ENCODE data around the gene DCAF7. TPM values are rescaled to one million over a fixed set of nuclear protein-coding genes. Genes with fewer than 3 reads are reported as not detected.

The DCAF7 gene
- total and polyA plus RNA-seq, 2 of the 4 experiments (the other 2 are of a cell fraction) = 40.9 to 52.8 TPM

GRCh38 chr17:63503341-63503705, 47.0 kb upstream of the DCAF7 start:
- no peak overlapping the region for H3K18ac ChIP-seq (ENCODE audit: low read depth, low read length)
- no peak overlapping the region for H3K14ac ChIP-seq (replicated peaks; ENCODE audit: low read depth, low read length)
- H4K5ac ChIP-seq (ENCODE audit: low read depth, low read length) = no peak overlapping the region
- dilution Hi-C loops (cut with HindIII; ENCODE audit: low sequenced_read_pairs, unreplicated experiment) (no loop called here), in situ Hi-C loops (cut with MboI; ENCODE audit: low sequenced_read_pairs) (no loop called here), intact Hi-C loops (cut with micrococcal nuclease) (no loop called here)
- H2BK5ac ChIP-seq (ENCODE audit: low read depth, low read length, poor library complexity, severe bottlenecking) = no peak overlapping the region
- H3K23ac ChIP-seq (ENCODE audit: low read depth, low read length) = no peak overlapping the region
- H4K20me1 ChIP-seq (ENCODE audit: insufficient read depth, low read length) = no peaks in the 10 kb centered on the region
- H4K8ac ChIP-seq (ENCODE audit: low read depth in 2 of 2, low read length in 2 of 2) = no peak overlapping the region
- ATAC-seq (ENCODE audit: low read depth) (no peak), DNase-seq (no peak)
- H2AK9ac ChIP-seq (replicated peaks; ENCODE audit: low read depth, low read length, poor library complexity) = no peak overlapping the region
- H2BK20ac ChIP-seq (ENCODE audit: low read depth, low read length) = no peak overlapping the region
- H3K56ac ChIP-seq (ENCODE audit: extremely low read depth, insufficient read depth, low read length) = no peak overlapping the region
- peaks cover 0 to 2% of the 10 kb centered on the region in 2 experiments; a peak in 1 of 4 replicates for H3K79me1 ChIP-seq (ENCODE audit: low read depth in 1 of 2, low read length in 2 of 2)
- H2BK120ac ChIP-seq (ENCODE audit: low read depth, low read length) = no peak overlapping the region
- WGBS, 2 experiments (ENCODE audit: extremely low coverage in 2 of 2, insufficient read length in 1 of 2) = no CpG with 5 or more reads among the region's 8 CpGs
- H3K27ac ChIP-seq (ENCODE audit: insufficient read depth, low read length) = no peak overlapping the region
- H3K4ac ChIP-seq (ENCODE audit: low read depth, low read length) = no peak overlapping the region
- ChIA-PET CTCF (no interaction called here), POLR2A (ENCODE audit: unreplicated experiment) (no interaction called here)
- peaks cover 10% of the 10 kb centered on the region; the same call in 1 of the 2 replicates for H3K27me3 ChIP-seq (ENCODE audit: control insufficient read depth, insufficient read depth, low read length)
- peaks cover 5% of the 10 kb centered on the region; the same call in 1 of the 2 replicates for H3K9me1 ChIP-seq (ENCODE audit: insufficient read depth, low read length)
- H3K4me2 ChIP-seq (ENCODE audit: low read depth, low read length) = no peak overlapping the region
- H2AFZ ChIP-seq (replicated peaks; ENCODE audit: low read length, poor library complexity) = no peak overlapping the region
- H4K91ac ChIP-seq (ENCODE audit: insufficient read depth, low read depth, low read length) = no peak overlapping the region; the same call in 1 of the 2 replicates
- H3K4me1 ChIP-seq (ENCODE audit: control insufficient read depth, insufficient read depth, low read length) = peaks cover 5% of the 10 kb centered on the region
- H3K9ac ChIP-seq (ENCODE audit: low read depth, low read length) = no peak overlapping the region
- peaks cover 5% of the 10 kb centered on the region; the same call in 1 of the 2 replicates for H3K9me3 ChIP-seq (ENCODE audit: control insufficient read depth, insufficient read depth, low read length)
- H2AK5ac ChIP-seq (ENCODE audit: low read depth, low read length) = no peak overlapping the region
- TF ChIP-seq RAD21 (IDR thresholded peaks at IDR 0.05; ENCODE audit: low read length) (no peak), FOS (IDR thresholded peaks at IDR 0.05; ENCODE audit: low read depth, low read length) (no peak), RCOR1 (IDR thresholded peaks at IDR 0.05; ENCODE audit: insufficient replicate concordance, low read length) (no peak), MAFK (IDR thresholded peaks at IDR 0.05; ENCODE audit: low read depth, low read length) (no peak), CEBPB (IDR thresholded peaks at IDR 0.05; ENCODE audit: low read depth, low read length) (no peak), CHD1 (IDR thresholded peaks at IDR 0.05; ENCODE audit: low read depth, low read length) (no peak), MXI1 (IDR thresholded peaks at IDR 0.05; ENCODE audit: borderline replicate concordance, low read depth, low read length) (no peak), USF2 (IDR thresholded peaks at IDR 0.05; ENCODE audit: low read depth, low read length) (no peak), SMC3 (IDR thresholded peaks at IDR 0.05; ENCODE audit: low read depth, low read length) (no peak), MAZ (IDR thresholded peaks at IDR 0.05; ENCODE audit: borderline replicate concordance, low read depth, low read length) (no peak)
- no peak overlapping the region for H2BK15ac ChIP-seq (ENCODE audit: low read depth, low read length)
- BruUV-seq (replicated peaks) = no TSS peak
- no peaks in the 10 kb centered on the region for H3K36me3 ChIP-seq (ENCODE audit: control insufficient read depth, insufficient read depth, low read length)
- H3K4me3 ChIP-seq (ENCODE audit: insufficient read depth, low read depth, low read length) = no peak overlapping the region

Data from IMR-90 (cell line).